NT2/D1 (cell line): ENCODE results near the gene OR1I1.

Source experiments
- DNase-seq: peaks from one replicate; pipeline ENCODE4 v3.0.0-alpha.2; 2011; ENCODE audit warnings: low read depth, low spot score
- H3K27me3 ChIP-seq: 2 replicates; pipeline ENCODE4 v1.6.0; 2011; ENCODE audit warnings: mild to moderate bottlenecking; ENCODE audit not compliant: insufficient read length, insufficient read depth
- H3K36me3 ChIP-seq: 2 replicates; pipeline ENCODE4 v1.6.1; 2011; ENCODE audit warnings: mild to moderate bottlenecking, low read length, mixed read lengths; ENCODE audit not compliant: insufficient read depth, insufficient read length
- H3K4me1 ChIP-seq: 2 replicates; pipeline ENCODE4 v1.5.1; 2011; ENCODE audit not compliant: insufficient read depth, insufficient read length
- H3K4me3 ChIP-seq: 2 replicates; pipeline ENCODE4 v1.5.1; 2011; ENCODE audit warnings: low read depth; ENCODE audit not compliant: insufficient read length
- H3K9ac ChIP-seq: 2 replicates; pipeline ENCODE4 v1.6.0; 2011; ENCODE audit warnings: low read depth; ENCODE audit not compliant: insufficient read length
- H3K9me3 ChIP-seq: 2 replicates; pipeline ENCODE4 v1.5.1; 2011; ENCODE audit warnings: mild to moderate bottlenecking, low read length; ENCODE audit not compliant: insufficient read depth
- SUZ12 ChIP-seq: IDR thresholded peaks from 2 replicates; pipeline ENCODE4 v1.6.1; 2011; ENCODE audit not compliant: insufficient read length, insufficient read depth; ENCODE audit errors: extremely low read depth
- YY1 ChIP-seq: IDR thresholded peaks from 2 replicates; pipeline ENCODE4 v1.6.1; 2011; ENCODE audit not compliant: insufficient read length, insufficient read depth
- ZNF274 ChIP-seq: IDR thresholded peaks from 2 replicates; pipeline ENCODE4 v1.6.1; 2011; ENCODE audit warnings: mild to moderate bottlenecking, low read depth, low read length

Gene OR1I1

GRCh38 chr19:15142313-15142712, 60.3 kb downstream of the OR1I1 start:
- H3K4me3 ChIP-seq: no peak overlapping the region
- H3K4me1 ChIP-seq: no peaks in the 10 kb centered on the region
- no peak for TF ChIP-seq YY1
- no peak for TF ChIP-seq SUZ12
- TF ChIP-seq ZNF274: no peak
- H3K9me3 ChIP-seq: peaks cover 38% of the 10 kb centered on the region
- no peaks in the 10 kb centered on the region for H3K36me3 ChIP-seq
- H3K27me3 ChIP-seq: no peaks in the 10 kb centered on the region
- DNase-seq: no peak
- H3K9ac ChIP-seq: no peak overlapping the region
